ENCODE results near the gene SOCS3.
"Not testable (repeated sequence)": the region's sequence is repeated elsewhere in the genome, so short reads cannot be mapped to it uniquely, and the experiment has no call there.

- TF ChIP-seq CTCF (IDR thresholded peaks at IDR 0.05); POLR2A (IDR thresholded peaks at IDR 0.05; ENCODE audit: low read length); PBX3 (IDR thresholded peaks at IDR 0.05); MYC (IDR thresholded peaks at IDR 0.05; ENCODE audit: borderline replicate concordance, low read length); ZC3H11A (IDR thresholded peaks at IDR 0.05); KDM1A (IDR thresholded peaks at IDR 0.05; ENCODE audit: low read depth); BHLHE40 (IDR thresholded peaks at IDR 0.05; ENCODE audit: low read depth, low read length); MAX (IDR thresholded peaks at IDR 0.05); ZSCAN20 (CRISPR knock-in tag; IDR thresholded peaks at IDR 0.05); EP300 (IDR thresholded peaks at IDR 0.05); POLR2AphosphoS2 (conservative IDR thresholded peaks at IDR 0.05; ENCODE audit: low read length); JUNB (IDR thresholded peaks at IDR 0.05); USF2 (IDR thresholded peaks at IDR 0.05); RCOR1 (IDR thresholded peaks at IDR 0.05; ENCODE audit: low read depth, low read length): not testable (repeated sequence)
Observed at GRCh38 chr17:78331355-78331754, 28.5 kb downstream of the SOCS3 start.

All from A549 (cell line).